Spleen (tissue), 7 donors: ENCODE results near the gene TIFAB.

ENCODE experiments used
- CTCF ChIP-seq, 11 experiments: fragments of 200-600 bp in 7 of 11; fragments of 450-650 bp in 4 of 11; sonication (generic) in 4 of 11; IDR thresholded peaks in 8 of 11; conservative IDR thresholded peaks in 3 of 11; 1 replicate in 7 of 11; 2 replicates in 4 of 11; pipeline versions ENCODE4 v1.4.0 to v1.8.0; 2016 to 2021; ENCODE audit warnings: antibody characterized with exemption in 11 of 11, inconsistent platforms in 4 of 11, mild to moderate bottlenecking in 1 of 11
- POLR2AphosphoS5 ChIP-seq, 3 donors: sonication (generic); formaldehyde crosslinking; IDR thresholded peaks; one replicate each; pipeline ENCODE4 v1.5.1; 2017; ENCODE audit warnings: antibody characterized with exemption in 3 of 3
- donor health status: DM: no; HTN: no; CAD: no; lungs with moderate emphysema.
- donor health status: DM: no; HTN: no; CAD: no.
- donor health status: DM: no; HTN: no; CAD: no.

- TF ChIP-seq CTCF (IDR thresholded peaks at IDR 0.05 in 8 of 11, conservative IDR thresholded peaks at IDR 0.05 in 3 of 11) (no peak), POLR2AphosphoS5 (IDR thresholded peaks at IDR 0.05) (no peak)
Observed at GRCh38 chr5:135489466-135490244, 37.5 kb upstream of the TIFAB start.
